ENCODE measurements around the gene KCNG2.

The KCNG2 gene

GRCh38 chr18:79922971-79923411 is 125.3 kb downstream of the KCNG2 start:
- H3K27ac ChIP-seq = no peak overlapping the region
- TF ChIP-seq ZFX (IDR thresholded peaks at IDR 0.05) = no peak
- TF ChIP-seq, protein P1, sequence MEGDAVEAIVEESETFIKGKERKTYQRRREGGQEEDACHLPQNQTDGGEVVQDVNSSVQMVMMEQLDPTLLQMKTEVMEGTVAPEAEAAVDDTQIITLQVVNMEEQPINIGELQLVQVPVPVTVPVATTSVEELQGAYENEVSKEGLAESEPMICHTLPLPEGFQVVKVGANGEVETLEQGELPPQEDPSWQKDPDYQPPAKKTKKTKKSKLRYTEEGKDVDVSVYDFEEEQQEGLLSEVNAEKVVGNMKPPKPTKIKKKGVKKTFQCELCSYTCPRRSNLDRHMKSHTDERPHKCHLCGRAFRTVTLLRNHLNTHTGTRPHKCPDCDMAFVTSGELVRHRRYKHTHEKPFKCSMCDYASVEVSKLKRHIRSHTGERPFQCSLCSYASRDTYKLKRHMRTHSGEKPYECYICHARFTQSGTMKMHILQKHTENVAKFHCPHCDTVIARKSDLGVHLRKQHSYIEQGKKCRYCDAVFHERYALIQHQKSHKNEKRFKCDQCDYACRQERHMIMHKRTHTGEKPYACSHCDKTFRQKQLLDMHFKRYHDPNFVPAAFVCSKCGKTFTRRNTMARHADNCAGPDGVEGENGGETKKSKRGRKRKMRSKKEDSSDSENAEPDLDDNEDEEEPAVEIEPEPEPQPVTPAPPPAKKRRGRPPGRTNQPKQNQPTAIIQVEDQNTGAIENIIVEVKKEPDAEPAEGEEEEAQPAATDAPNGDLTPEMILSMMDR (conservative IDR thresholded peaks at IDR 0.05) = no peak

GRCh38 chr18:79923896-79924585 is 126.3 kb downstream of the KCNG2 start:
- TF ChIP-seq, protein P1 (conservative IDR thresholded peaks at IDR 0.05) = no peak
- no peak for TF ChIP-seq ZFX (IDR thresholded peaks at IDR 0.05)
- no peak overlapping the region for H3K27ac ChIP-seq

DNA sequence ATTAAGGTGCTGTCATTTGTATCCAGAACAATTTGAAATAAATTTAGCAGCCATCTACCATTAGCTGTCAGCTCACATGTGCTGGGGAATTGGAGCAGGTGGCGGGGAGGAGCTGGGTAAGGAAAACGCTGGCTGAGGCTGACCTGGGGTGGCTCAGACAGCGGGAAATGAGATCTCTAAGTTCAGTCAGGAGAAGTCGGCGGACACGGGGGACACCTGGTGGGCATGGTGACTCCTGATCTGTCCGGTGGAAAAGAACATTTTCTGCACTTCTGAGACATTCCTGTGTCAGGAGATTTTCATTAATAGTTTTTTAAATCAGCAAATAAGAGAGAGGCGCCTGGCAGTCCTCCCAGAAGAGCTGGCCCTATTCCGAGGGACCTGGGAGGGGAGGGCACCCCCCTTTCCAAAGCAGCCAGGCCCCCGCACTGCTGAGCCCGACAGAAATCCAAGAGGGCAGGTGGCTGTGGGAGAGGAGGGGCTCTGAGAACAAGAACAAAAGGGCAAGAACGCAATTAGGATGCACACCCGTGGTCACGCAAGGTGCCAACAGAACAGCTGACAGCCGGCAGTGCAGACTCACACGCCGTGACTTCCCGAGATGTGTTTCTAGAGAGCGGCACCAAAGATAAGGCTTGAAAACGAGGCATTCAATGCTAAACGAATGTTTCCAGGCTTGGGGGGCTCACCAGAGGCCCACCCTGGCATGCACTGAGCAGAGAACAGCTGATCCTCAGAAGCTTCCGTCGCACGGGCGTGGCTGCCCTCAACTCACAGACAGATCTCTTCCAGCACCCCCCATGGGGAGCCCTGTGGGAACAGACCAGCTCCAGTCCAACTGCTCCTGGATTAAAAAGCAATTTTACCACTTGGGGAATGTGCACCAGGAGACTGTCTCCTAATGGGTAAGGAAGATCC is 127.3 kb downstream of the KCNG2 start:
- TF ChIP-seq, protein P1 (conservative IDR thresholded peaks at IDR 0.05) = no peak
- no peak for TF ChIP-seq ZFX (IDR thresholded peaks at IDR 0.05)
- no peak overlapping the region for H3K27ac ChIP-seq

DNA sequence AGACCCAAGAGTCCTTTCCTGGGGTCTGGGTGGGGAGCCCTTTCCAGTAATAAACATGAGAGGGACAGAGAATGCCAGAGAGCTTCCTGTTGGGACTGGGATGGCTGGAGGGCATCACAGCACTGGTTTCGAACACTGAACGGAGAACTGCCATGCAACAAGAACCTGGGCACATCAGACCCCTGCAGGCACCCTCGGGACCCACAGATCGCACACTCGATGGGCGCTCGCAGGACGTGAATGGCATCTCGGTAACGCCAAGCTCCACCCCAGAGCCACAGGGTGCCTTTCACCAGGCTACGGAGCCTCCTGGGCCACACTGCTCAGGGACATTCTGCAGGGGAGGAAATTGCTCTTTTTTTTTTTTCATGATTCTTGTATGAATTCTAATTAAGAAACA is 128.6 kb downstream of the KCNG2 start:
- H3K27ac ChIP-seq = no peak overlapping the region
- no peak for TF ChIP-seq ZFX (IDR thresholded peaks at IDR 0.05)
- TF ChIP-seq, protein P1 (conservative IDR thresholded peaks at IDR 0.05) = no peak

GRCh38 chr18:79926715-79927606 is 129.2 kb downstream of the KCNG2 start:
- H3K27ac ChIP-seq = no peak overlapping the region
- TF ChIP-seq, protein P1 (conservative IDR thresholded peaks at IDR 0.05) = no peak
- TF ChIP-seq ZFX (IDR thresholded peaks at IDR 0.05) = no peak

- TF ChIP-seq, protein P1 (conservative IDR thresholded peaks at IDR 0.05) = no peak
- no peak for TF ChIP-seq ZFX (IDR thresholded peaks at IDR 0.05)
- H3K27ac ChIP-seq = no peak overlapping the region
These were observed 130.1 kb downstream of the KCNG2 start for GRCh38 chr18:79927607-79928562.
